Thyroid gland (tissue), 4 donors: ENCODE measurements around the gene AK2. TPM values are rescaled to one million over a fixed set of nuclear protein-coding genes. Genes with fewer than 3 reads are reported as not detected.
A peak's percentile ranks its signal among the peaks of the same experiment; 100 is the strongest.

Experiments
- DNase-seq, 2 donors: peaks; one replicate each; pipeline ENCODE4 v3.0.0-alpha.2; 2019
- H3K27ac ChIP-seq, 3 donors: fragments of 200-600 bp; sonication (generic); 1 replicate in 2 of 3; 2 replicates in 1 of 3; pipeline ENCODE4 v1.5.1; 2016 to 2019; ENCODE audit warnings: mild to moderate bottlenecking in 1 of 3, moderate library complexity in 1 of 3
- H3K27me3 ChIP-seq: fragments of 200-600 bp; sonication (generic); one replicate; pipeline ENCODE4 v1.5.1; 2019
- H3K36me3 ChIP-seq, 2 donors: fragments of 200-600 bp; sonication (generic); one replicate each; pipeline ENCODE4 v1.5.1; 2016 to 2019
- H3K4me1 ChIP-seq, 2 donors: fragments of 200-600 bp; sonication (generic); one replicate each; pipeline ENCODE4 v1.5.1; 2017 to 2019
- H3K4me3 ChIP-seq, 3 donors: fragments of 200-600 bp; sonication (generic); replicated peaks in 1 of 3; 1 replicate in 2 of 3; 2 replicates in 1 of 3; pipeline ENCODE4 v1.5.1; 2016; ENCODE audit warnings: mild to moderate bottlenecking in 1 of 3
- H3K9me3 ChIP-seq: fragments of 200-600 bp; sonication (generic); one replicate; pipeline ENCODE4 v1.5.1; 2017
- POLR2A ChIP-seq, 2 donors: fragments of 450-650 bp; IDR thresholded peaks; one replicate each; pipeline ENCODE4 v1.6.1; 2017; ENCODE audit warnings: antibody characterized with exemption in 2 of 2, mild to moderate bottlenecking in 2 of 2, moderate library complexity in 1 of 2
- WGBS, 2 donors: methylation state at CpG; one replicate each; pipeline ENCODE4 v1.1.5; 2017; 5-methylcytosine and 5-hydroxymethylcytosine counted together
- intact Hi-C: fragments of 100-400 bp; cut with DNase I; formaldehyde crosslinking; loops from one replicate; pipeline ENCODE4 v1.15.1; 2023
- total RNA-seq, 4 donors: library from RNA; depleted of rRNA; stranded (reverse); fragments of >200 nt; gene quantifications; one replicate each; pipeline ENCODE4 v1.2.3, GENCODE V29; 2016
- TF ChIP-seq, protein P1 (sequence below), 6 experiments: fragments of 200-600 bp in 3 of 6; fragments of 450-650 bp in 3 of 6; sonication (generic) in 3 of 6; IDR thresholded peaks; one replicate each; pipeline ENCODE4 v1.5.1; 2016 to 2019; ENCODE audit warnings: antibody characterized with exemption in 6 of 6, mild to moderate bottlenecking in 2 of 6, inconsistent platforms in 1 of 6, moderate library complexity in 1 of 6

The AK2 gene
- total RNA-seq, 4 donors from 2014 or later: 214 to 308 (median 256) TPM

GRCh38 chr1:32962248-32962896 lies 74.3 kb downstream of the AK2 start:
- Histone ChIP-seq H3K27ac (peak overlapping the region in 1 of 3 donors; percentile 59), H3K36me3 (no peaks in the 10 kb centered on the region), H3K27me3 (no peaks in the 10 kb centered on the region), H3K4me3 (peak overlapping the region in 1 of 3 donors; percentile 92), H3K4me1 (peaks cover 22 to 29% of the 10 kb centered on the region in 2 donors), H3K9me3 (no peaks in the 10 kb centered on the region)
- intact Hi-C loops: no loop called here
- no peak for TF ChIP-seq POLR2A (IDR thresholded peaks at IDR 0.05)
- TF ChIP-seq, protein P1, sequence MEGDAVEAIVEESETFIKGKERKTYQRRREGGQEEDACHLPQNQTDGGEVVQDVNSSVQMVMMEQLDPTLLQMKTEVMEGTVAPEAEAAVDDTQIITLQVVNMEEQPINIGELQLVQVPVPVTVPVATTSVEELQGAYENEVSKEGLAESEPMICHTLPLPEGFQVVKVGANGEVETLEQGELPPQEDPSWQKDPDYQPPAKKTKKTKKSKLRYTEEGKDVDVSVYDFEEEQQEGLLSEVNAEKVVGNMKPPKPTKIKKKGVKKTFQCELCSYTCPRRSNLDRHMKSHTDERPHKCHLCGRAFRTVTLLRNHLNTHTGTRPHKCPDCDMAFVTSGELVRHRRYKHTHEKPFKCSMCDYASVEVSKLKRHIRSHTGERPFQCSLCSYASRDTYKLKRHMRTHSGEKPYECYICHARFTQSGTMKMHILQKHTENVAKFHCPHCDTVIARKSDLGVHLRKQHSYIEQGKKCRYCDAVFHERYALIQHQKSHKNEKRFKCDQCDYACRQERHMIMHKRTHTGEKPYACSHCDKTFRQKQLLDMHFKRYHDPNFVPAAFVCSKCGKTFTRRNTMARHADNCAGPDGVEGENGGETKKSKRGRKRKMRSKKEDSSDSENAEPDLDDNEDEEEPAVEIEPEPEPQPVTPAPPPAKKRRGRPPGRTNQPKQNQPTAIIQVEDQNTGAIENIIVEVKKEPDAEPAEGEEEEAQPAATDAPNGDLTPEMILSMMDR (IDR thresholded peaks at IDR 0.05): no peak
- 79 to 82% methylated on average over 6 of the region's 6 CpGs for WGBS, 2 donors
- DNase-seq: no peak

GRCh38 chr1:32960819-32961355 lies 75.8 kb downstream of the AK2 start:
- Histone ChIP-seq H3K9me3 (no peaks in the 10 kb centered on the region), H3K27ac (peak overlapping the region in 1 of 3 donors; percentile 24), H3K36me3 (no peaks in the 10 kb centered on the region), H3K27me3 (no peaks in the 10 kb centered on the region), H3K4me1 (peaks cover 22 to 29% of the 10 kb centered on the region in 2 donors), H3K4me3 (no peak overlapping the region)
- TF ChIP-seq, protein P1 (IDR thresholded peaks at IDR 0.05): no peak
- TF ChIP-seq POLR2A (IDR thresholded peaks at IDR 0.05): no peak
- WGBS, 2 donors: 63 to 68% methylated on average over 8 of the region's 8 CpGs
- peak; percentile 22 to 42 for DNase-seq
- intact Hi-C loops: no loop called here

DNA sequence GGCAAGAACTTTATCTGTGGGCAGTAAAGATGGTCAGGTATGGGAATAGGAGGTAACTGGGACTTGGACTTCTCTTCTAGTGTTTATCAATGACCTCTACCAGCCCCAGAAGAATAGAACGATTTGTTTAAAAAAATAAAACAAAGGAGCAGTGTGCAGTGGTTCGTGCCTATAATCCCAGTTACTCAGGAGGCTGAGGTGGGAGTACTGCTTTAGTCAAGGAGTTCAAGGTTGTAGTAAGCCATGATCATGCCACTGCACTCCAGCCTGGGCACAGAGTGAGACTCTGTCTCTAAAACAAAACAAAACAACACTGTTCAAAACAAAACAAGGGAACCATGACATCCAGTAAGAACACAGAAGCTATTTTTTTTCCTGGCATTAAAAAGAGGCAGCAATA lies 76.3 kb downstream of the AK2 start:
- H3K4me1 ChIP-seq: peaks cover 22 to 29% of the 10 kb centered on the region in 2 donors
- intact Hi-C loops: no loop called here
- no peak for TF ChIP-seq POLR2A (IDR thresholded peaks at IDR 0.05)
- TF ChIP-seq, protein P1 (IDR thresholded peaks at IDR 0.05): no peak
- H3K36me3 ChIP-seq: no peaks in the 10 kb centered on the region
- 31 to 43% methylated on average over 2 of the region's 2 CpGs for WGBS, 2 donors
- H3K27me3 ChIP-seq: no peaks in the 10 kb centered on the region
- no peak overlapping the region for H3K27ac ChIP-seq
- no peaks in the 10 kb centered on the region for H3K9me3 ChIP-seq
- no peak for DNase-seq
- no peak overlapping the region for H3K4me3 ChIP-seq

DNA sequence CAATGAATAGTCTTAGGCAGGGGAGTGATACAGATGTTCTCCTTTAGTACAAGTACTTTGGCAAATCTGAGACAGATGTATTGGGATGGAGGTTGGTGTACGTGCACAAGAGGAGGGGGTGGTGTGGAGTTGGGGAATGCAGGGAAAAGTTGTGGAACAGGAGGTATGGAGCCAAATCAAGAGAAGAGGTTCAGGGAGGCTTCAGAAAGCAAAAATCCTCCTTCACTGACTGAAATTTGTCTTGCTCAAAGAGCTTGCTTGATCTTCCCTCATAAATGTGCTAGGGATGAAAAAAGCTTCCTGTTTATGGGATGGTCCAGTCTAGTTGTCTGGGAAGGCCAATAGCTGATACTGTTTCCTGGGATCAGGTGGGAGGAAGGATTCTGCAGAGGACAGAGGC lies 77.9 kb downstream of the AK2 start:
- Histone ChIP-seq H3K4me3 (no peak overlapping the region), H3K36me3 (no peaks in the 10 kb centered on the region), H3K9me3 (no peaks in the 10 kb centered on the region), H3K27me3 (no peaks in the 10 kb centered on the region), H3K4me1 (peaks cover 22 to 29% of the 10 kb centered on the region in 2 donors), H3K27ac (peak overlapping the region in 1 of 3 donors; percentile 17)
- intact Hi-C loops: no loop called here
- TF ChIP-seq, protein P1 (IDR thresholded peaks at IDR 0.05): no peak
- TF ChIP-seq POLR2A (IDR thresholded peaks at IDR 0.05): no peak
- DNase-seq: no peak
- 85 to 94% methylated on average over 1 of the region's 1 CpG for WGBS, 2 donors

Other genes starting within 250 kb of the AK2 start
- gene YARS1, start 219.5 kb downstream of the AK2 start, total RNA-seq: 10 to 100 TPM; 42.8 to 76.0 (median 50.3) TPM
- gene S100PBP, start 219.2 kb downstream of the AK2 start, total RNA-seq: 10 to 100 TPM; 27.3 to 41.9 (median 34.7) TPM
- 1 to 10 TPM in 3 of 4 donors, under 1 TPM in 1; 0.27 to 4.0 (median 1.5) TPM for gene FNDC5, start 166.0 kb downstream of the AK2 start, total RNA-seq
- gene HPCA, start 150.4 kb downstream of the AK2 start, total RNA-seq: not detected
- 100 to 1,000 TPM in 2 of 4 donors, 10 to 100 TPM in 2; 32.6 to 158 (median 101) TPM for gene TMEM54, start 135.5 kb downstream of the AK2 start, total RNA-seq
- gene RNF19B, start 72.1 kb downstream of the AK2 start, total RNA-seq: 10 to 100 TPM; 13.6 to 24.6 (median 22.4) TPM
- gene AZIN2, start 44.3 kb upstream of the AK2 start, total RNA-seq: 10 to 100 TPM in 1 of 4 donors, 1 to 10 TPM in 3; 4.9 to 13.6 (median 5.3) TPM
- gene TRIM62, start 145.2 kb upstream of the AK2 start, total RNA-seq: 1 to 10 TPM; 6.0 to 9.9 (median 6.9) TPM
- gene ZNF362, start 219.6 kb upstream of the AK2 start, total RNA-seq: 10 to 100 TPM; 20.7 to 44.1 (median 26.7) TPM